ENCODE data around the gene CHMP2B. TPM values are rescaled to one million over a fixed set of nuclear protein-coding genes. Genes with fewer than 3 reads are reported as not detected.

Gene CHMP2B
- total RNA-seq, 1 experiment from 2014 or later: 39.3 TPM

DNA sequence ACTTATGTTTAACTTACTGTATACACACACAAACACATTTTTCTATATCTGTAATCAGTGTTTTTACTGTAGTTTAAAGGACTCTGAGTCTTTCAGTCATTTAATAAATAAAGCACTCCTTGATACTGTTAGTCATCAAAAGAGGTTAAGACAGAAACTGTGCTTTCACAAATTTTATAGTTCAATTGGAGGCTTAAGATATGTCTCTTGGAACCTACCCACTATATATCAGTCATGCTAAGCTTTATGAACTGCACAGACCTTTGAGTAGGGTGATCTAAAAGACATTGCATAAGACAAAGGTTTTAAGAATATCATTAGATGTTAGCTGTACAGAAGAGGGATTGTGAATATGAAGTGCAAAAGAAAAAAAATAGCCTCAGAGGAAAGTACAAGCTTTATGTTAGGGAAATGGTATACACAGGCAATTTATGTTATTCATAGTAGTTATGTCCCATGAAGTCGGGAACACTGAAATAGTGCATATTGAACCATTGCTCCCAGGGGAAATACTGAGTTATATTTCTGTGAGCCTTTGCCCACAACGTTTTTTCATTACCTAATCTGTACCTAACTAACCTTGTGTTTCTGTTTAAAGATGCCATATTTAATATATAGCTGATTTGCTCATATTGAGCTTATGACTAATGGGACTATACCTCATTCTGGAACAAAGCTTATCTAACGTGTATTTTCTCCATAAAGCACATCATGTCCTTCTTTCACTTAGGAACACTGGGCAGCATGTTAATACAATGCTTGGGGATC is 19.7 kb downstream of the CHMP2B start:
- Histone ChIP-seq H4K5ac (ENCODE audit: insufficient read length, low read depth, low read length) (no peak overlapping the region), H3K4me1 (ENCODE audit: insufficient read depth, low read length) (no peaks in the 10 kb centered on the region), H2BK12ac (ENCODE audit: insufficient read length, low read depth, low read length) (no peak overlapping the region), H3K4ac (ENCODE audit: low read depth, low read length) (no peak overlapping the region), H3K56ac (ENCODE audit: insufficient read length, low read depth, low read length) (no peak overlapping the region), H3K27me3 (ENCODE audit: insufficient read depth, low read length) (no peaks in the 10 kb centered on the region), H3K23ac (ENCODE audit: insufficient read length, low read depth, low read length) (no peak overlapping the region), H3K4me2 (ENCODE audit: insufficient read depth, insufficient read length, low read length) (no peak overlapping the region), H3K9ac (ENCODE audit: extremely low read depth, insufficient read length, low read length) (no peak overlapping the region), H3K27ac (ENCODE audit: insufficient read length, low read depth, low read length) (no peak overlapping the region), H3K79me1 (ENCODE audit: insufficient read depth, low read depth, low read length, poor library complexity, severe bottlenecking) (no peaks in the 10 kb centered on the region), H3K14ac (ENCODE audit: insufficient read depth, low read length) (no peak overlapping the region), H4K20me1 (ENCODE audit: control insufficient read depth, insufficient read depth, insufficient read length) (no peaks in the 10 kb centered on the region), H2BK20ac (ENCODE audit: low read depth, low read length, poor library complexity, severe bottlenecking) (no peak overlapping the region), H3T11ph (ENCODE audit: low read length) (no peak overlapping the region), H3K18ac (ENCODE audit: insufficient read length, low read depth, low read length) (no peak overlapping the region), H3K9me3 (ENCODE audit: control insufficient read depth, low read depth, low read length) (no peaks in the 10 kb centered on the region), H2BK120ac (ENCODE audit: low read depth, low read length, poor library complexity, severe bottlenecking) (no peak overlapping the region), H3K79me2 (ENCODE audit: insufficient read depth, low read length) (no peaks in the 10 kb centered on the region), H2AK5ac (ENCODE audit: insufficient read length, low read length) (no peak overlapping the region), H4K8ac (replicated peaks; ENCODE audit: insufficient read length, low read depth, low read length) (no peak overlapping the region), H3K23me2 (ENCODE audit: insufficient read length, low read depth, low read length, poor library complexity, severe bottlenecking) (no peaks in the 10 kb centered on the region), H4K91ac (ENCODE audit: insufficient read length, low read depth, low read length) (no peak overlapping the region), H2BK15ac (ENCODE audit: low read depth, low read length) (no peak overlapping the region), H2BK5ac (ENCODE audit: insufficient read length, low read length) (no peak overlapping the region), H2AFZ (ENCODE audit: low read length) (no peak overlapping the region)
- DNase-seq: no peak
- Mint-ChIP-seq H3K27me3 (ENCODE audit: low read depth) (no peaks in the 10 kb centered on the region), H3K4me3 (no peak overlapping the region), H3K4me1 (no peaks in the 10 kb centered on the region), H3K27ac (no peak overlapping the region), H3K9me3 (no peaks in the 10 kb centered on the region), H3K36me3 (ENCODE audit: insufficient read depth in 1 of 3, low read depth in 3 of 3) (peaks cover 5 to 35% (median 28%) of the 10 kb centered on the region in 3 experiments; a peak in 6 of 7 replicates)
- TF ChIP-seq, protein P1, sequence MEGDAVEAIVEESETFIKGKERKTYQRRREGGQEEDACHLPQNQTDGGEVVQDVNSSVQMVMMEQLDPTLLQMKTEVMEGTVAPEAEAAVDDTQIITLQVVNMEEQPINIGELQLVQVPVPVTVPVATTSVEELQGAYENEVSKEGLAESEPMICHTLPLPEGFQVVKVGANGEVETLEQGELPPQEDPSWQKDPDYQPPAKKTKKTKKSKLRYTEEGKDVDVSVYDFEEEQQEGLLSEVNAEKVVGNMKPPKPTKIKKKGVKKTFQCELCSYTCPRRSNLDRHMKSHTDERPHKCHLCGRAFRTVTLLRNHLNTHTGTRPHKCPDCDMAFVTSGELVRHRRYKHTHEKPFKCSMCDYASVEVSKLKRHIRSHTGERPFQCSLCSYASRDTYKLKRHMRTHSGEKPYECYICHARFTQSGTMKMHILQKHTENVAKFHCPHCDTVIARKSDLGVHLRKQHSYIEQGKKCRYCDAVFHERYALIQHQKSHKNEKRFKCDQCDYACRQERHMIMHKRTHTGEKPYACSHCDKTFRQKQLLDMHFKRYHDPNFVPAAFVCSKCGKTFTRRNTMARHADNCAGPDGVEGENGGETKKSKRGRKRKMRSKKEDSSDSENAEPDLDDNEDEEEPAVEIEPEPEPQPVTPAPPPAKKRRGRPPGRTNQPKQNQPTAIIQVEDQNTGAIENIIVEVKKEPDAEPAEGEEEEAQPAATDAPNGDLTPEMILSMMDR (conservative IDR thresholded peaks at IDR 0.05): no peak
- no CpG with 5 or more reads among the region's 3 CpGs for WGBS (ENCODE audit: extremely low coverage, insufficient read length, low lambda C conversion rate)
